Measurements from ENCODE around the gene MOB3C.

DNA sequence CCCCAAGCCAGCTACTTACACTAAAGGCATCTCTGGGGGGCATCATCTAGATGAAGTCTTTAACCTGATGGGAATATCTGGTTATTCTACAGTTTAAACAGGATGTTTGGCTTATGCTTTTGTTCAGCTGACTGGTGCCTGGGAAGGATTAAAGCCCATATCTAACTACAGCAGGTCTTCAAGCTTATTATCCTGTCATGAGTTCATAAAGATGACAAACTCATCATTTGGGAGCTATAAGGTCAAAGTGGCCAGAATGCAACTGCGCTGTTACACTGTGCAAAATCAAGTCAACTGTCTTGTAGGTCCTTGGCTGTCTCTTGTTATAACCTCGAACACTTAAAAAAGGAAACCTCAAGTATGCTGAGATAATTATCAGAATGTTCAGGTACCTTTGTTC, 18.6 kb upstream of the MOB3C start:
- TF ChIP-seq POLR2AphosphoS5 (IDR thresholded peaks at IDR 0.05; ENCODE audit: low read depth, low read length) = no peak
- TF ChIP-seq POLR2A (IDR thresholded peaks at IDR 0.05; ENCODE audit: low read depth, low read length) = no peak
- TF ChIP-seq TAF1 (IDR thresholded peaks at IDR 0.05; ENCODE audit: borderline replicate concordance, low read depth, low read length) = no peak
